Measurements from ENCODE around the gene OLFM1. TPM values are rescaled to one million over a fixed set of nuclear protein-coding genes. Genes with fewer than 3 reads are reported as not detected.

OLFM1 gene
- total RNA-seq, result 12.5 TPM
- long read RNA-seq, transcript OLFM1-204 (6 exons, 2,444 nt), result major isoform, 6 of 18 reads
- long read RNA-seq, transcript OLFM1-201 (6 exons, 2,591 nt), result minor isoform, 5 of 18 reads
- long read RNA-seq, partial matches to known transcripts, result 1 of 18 reads
- long read RNA-seq, other reads (novel, unspliced or antisense), result 2 of 18 reads

DNA sequence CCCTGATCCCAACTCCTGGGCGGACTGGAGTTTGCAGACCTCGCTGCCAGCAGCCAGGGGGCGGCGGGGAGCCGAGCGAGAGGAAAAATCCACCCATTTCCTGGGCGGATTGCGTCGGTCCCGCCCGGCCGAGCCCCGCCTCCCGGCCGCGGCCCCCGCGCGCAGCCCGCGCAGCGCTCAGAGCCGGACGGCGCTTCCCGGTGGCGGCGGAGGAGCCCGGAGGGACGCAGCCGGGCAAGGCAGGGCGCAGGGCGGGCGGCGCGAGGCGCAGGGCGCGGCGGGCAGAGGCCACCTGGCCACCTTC is at the start of gene OLFM1:
OLFM1 (plus strand) TSS at position 180 of the 304 bp plus-strand sequence. CDS start 322 bp downstream, outside the sequence.
- peak; percentile 85 for DNase-seq
- intact Hi-C loops (cut with micrococcal nuclease), result loop anchor here (5.0 to 10.0 kb wide), 2 partner anchors 255 to 327 kb away; no protein-coding TSS in a partner anchor
- ATAC-seq, result peak; percentile 88

- intact Hi-C loops (cut with micrococcal nuclease), result no loop called here
- no peak for ATAC-seq
- no peak for DNase-seq
These were observed 49.1 kb upstream of the OLFM1 start for GRCh38 chr9:135038331-135038730.

DNA sequence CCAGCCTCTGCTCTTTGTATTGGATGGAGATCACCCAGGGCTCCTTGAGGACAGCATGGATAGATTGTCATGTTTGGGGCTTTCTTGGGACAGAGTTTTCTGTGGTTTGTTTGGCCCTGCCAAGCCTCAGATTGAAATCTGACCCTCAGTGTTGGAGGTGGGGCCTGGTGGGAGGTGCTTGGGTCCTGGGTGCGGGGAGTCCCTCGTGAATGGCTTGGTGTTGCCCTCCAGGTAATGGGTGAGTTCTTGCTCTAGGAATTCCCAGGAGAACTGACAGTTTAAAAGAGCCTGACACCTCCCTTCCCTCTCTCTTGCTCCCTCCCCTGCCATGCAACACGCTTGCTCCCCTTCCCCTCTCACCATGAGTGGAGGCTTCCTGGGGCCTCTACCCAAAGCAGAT is 48.6 kb upstream of the OLFM1 start:
- no peak for ATAC-seq
- DNase-seq, result no peak
- intact Hi-C loops (cut with micrococcal nuclease), result no loop called here

DNA sequence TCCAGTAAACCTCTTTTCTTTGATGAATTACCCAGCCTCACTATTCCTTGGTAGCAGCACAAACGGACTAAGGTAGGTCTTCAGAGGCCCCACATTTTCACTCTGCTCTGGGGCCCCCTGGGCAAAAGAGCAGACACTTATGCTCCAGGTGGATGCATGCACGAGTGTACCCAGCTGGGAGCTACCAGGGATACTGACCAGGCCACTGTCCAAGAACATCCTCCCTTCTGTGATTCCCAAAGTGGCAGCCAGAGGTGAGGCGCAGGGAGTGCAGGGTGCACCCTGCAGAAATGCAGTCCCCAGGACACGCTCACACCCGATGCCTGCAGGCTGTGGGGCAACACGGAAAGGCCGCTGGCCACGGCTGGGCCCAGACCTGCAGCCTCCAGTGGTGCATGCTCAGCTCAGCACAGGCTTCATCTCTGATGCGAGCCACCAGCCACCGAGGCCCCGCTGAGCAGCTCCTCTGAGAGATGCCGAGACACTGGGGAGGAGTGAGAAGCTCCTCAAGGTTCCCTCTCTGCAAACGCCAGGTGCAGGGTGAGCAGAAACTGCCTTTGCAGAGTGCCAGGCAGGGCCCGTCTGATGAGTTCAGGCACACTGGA is 48.1 kb upstream of the OLFM1 start:
- no peak for ATAC-seq
- DNase-seq, result no peak
- intact Hi-C loops (cut with micrococcal nuclease), result no loop called here

DNA sequence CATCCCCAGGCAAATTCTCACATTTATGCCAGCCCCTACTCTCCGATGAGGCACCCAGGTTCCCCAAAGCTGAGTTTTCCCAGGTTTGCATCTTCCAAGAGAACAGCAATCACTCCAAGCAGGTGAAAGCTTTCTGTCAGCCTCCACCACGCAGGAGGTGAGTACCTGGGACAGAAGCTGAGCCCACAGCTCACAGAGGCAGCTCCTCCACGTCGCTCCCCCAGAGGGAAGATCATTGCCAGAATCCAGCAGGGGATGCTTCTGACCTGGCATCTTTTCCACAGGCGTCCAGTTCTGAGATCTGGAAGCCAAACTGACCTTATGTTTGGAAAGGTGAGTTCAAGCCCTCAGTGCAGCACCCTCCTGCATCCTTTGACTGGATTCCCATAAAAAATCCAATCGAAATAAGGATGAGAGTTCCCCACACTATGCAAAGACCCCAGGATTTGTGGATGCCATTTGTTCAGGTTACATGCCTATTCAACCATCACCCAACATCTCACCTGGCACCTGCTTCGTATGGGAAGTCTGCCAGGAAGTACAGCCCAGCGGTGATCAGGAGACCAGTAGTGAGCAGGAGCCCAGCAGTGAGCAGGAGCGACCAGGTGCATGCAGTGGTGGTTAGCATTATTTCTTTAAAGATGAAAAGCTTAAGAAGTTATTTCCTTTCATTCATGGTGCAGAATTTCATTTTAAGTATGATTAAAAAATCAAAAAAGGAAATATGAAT is 47.4 kb upstream of the OLFM1 start:
- DNase-seq, result no peak
- intact Hi-C loops (cut with micrococcal nuclease), result no loop called here
- ATAC-seq, result no peak

- intact Hi-C loops (cut with micrococcal nuclease), result no loop called here
- no peak for ATAC-seq
- DNase-seq, result no peak
These were observed 46.6 kb upstream of the OLFM1 start for GRCh38 chr9:135040892-135041291.

DNA sequence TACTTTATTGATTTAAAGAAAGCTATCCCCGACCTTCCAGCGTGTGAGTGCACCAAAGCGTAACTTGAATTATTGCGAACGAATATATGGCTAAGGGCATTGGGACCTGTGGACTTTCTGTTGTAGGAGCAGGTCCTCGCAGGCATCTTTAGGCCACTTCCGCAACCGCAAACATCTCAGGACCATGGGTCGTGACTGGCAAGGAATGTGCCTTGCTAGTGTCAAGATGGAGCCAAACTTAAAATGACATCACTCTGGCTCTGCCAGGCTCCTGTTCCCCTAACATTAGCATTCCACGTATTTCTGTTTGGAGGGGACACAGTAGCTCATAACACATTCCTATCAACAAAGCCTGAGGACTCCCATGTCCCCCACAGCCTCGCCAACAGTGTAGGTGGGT is 44.1 kb upstream of the OLFM1 start:
- no peak for DNase-seq
- intact Hi-C loops (cut with micrococcal nuclease), result no loop called here
- no peak for ATAC-seq

- ATAC-seq (no peak), DNase-seq (no peak)
- intact Hi-C loops (cut with micrococcal nuclease), result no loop called here
These were observed 42.1 kb upstream of the OLFM1 start for GRCh38 chr9:135045264-135045927.

GRCh38 chr9:135045928-135046738 is 41.3 kb upstream of the OLFM1 start:
- DNase-seq (no peak), ATAC-seq (no peak)
- intact Hi-C loops (cut with micrococcal nuclease), result no loop called here

GRCh38 chr9:135046739-135047350 is 40.6 kb upstream of the OLFM1 start:
- intact Hi-C loops (cut with micrococcal nuclease), result no loop called here
- no peak for DNase-seq
- ATAC-seq, result no peak

DNA sequence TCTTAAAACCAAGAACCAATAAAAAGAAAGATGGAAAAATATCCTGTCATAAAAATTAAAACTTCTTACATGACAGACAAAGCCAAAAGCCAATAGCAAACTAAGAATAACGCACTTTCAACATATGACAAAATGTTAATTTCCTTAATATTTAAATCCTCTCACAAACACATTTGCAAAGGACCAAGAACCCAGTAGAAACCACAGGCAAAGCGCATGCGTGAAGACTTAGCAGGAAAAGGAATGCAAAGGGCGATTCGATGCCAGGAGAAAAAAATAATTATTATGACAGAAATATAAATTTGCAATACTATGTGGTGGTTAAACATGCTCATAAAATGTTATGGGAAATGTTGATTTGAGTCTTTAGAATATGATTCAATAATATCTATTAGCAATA is 39.9 kb upstream of the OLFM1 start:
- ATAC-seq (no peak), DNase-seq (no peak)
- intact Hi-C loops (cut with micrococcal nuclease), result no loop called here

DNA sequence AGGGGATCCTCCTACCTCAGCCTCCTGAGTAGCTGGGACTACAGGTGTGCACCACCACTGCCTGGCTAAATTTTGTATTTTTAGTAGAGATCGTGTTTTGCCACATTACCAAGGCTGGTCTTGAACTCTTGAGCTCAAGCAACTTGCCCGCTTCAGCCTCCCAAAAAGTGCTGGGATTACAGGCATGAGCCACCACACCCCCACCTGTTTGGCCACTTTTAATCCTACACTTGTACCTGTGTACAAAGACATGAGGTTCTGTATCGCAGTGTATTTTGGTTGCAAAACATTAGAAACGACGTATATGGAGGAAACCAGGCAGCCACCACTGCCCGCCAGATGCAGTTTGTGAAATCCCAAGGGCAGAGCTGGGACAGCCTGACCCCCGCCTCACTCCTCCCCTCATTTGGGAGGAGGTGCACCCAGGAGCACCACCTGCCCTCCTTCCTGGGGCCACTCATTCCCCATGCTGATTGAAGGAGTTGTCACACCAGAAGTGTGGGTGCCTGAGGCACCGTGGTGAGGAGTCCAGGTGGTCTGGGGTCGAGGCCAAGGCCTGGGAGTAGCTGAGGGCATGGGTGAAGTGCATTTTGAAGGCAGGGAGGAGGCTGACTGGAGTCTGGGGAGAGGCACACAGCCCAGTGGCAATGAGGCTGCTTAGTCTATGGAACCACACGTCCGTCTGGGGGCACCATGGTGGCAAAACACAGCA is 39.3 kb upstream of the OLFM1 start:
- ATAC-seq, result no peak
- intact Hi-C loops (cut with micrococcal nuclease), result no loop called here
- no peak for DNase-seq

DNA sequence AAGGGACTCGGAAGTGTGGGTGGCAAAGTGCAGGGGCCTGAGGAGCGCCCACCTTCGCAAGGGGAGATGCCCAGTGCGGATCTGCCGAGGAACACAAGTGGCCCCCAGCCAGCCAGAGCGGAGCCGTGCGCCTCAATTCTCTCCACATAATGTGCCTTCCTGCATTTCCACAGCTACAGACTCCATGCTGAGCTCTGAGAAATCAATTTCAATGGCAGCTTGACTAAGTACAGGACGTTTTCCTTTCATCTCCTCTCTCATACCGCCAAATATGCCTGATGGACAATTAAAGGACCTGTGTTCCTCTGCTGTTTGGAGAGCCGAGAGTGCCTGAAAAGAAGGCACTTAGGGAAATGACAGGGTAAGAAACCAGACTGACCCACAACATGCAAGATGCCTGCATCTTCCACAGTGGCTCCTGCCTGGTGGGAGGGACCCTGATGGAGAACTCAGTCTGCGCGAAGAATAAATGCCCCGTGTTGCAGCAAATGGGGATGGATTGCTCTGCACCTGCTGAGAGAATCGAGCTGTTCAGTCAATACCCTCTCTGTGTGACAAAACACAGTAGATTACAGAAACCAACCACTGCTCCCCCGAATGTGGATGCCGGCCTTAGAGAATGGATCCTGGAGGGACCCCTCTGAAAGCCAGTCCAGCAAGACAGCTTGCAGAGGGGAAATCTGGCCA is 38.6 kb upstream of the OLFM1 start:
- DNase-seq, result no peak
- intact Hi-C loops (cut with micrococcal nuclease), result no loop called here

DNA sequence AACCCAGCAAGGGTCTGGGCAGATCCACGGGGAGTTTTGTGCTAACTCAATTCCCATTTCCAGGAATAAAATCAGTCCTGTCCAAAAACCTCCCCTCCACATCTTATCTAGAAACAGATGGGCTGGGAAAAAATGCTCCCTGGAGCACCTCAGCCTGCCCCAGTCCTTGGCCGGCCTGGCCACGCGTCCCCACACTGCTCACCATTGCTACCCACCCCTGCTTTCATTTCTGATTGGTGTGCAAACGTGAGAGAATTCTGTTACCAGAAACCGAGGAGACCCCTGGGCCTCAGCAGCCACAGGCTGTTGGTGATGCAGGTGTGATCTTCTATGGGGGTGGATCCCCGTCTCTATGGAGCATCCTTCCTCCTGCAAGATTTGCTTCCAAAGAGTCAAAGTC is 38.0 kb upstream of the OLFM1 start:
- ATAC-seq, result no peak
- intact Hi-C loops (cut with micrococcal nuclease), result no loop called here
- no peak for DNase-seq

More for the DNA sequence above, 38.6 kb upstream of the OLFM1 start:
- no peak for ATAC-seq

DNA sequence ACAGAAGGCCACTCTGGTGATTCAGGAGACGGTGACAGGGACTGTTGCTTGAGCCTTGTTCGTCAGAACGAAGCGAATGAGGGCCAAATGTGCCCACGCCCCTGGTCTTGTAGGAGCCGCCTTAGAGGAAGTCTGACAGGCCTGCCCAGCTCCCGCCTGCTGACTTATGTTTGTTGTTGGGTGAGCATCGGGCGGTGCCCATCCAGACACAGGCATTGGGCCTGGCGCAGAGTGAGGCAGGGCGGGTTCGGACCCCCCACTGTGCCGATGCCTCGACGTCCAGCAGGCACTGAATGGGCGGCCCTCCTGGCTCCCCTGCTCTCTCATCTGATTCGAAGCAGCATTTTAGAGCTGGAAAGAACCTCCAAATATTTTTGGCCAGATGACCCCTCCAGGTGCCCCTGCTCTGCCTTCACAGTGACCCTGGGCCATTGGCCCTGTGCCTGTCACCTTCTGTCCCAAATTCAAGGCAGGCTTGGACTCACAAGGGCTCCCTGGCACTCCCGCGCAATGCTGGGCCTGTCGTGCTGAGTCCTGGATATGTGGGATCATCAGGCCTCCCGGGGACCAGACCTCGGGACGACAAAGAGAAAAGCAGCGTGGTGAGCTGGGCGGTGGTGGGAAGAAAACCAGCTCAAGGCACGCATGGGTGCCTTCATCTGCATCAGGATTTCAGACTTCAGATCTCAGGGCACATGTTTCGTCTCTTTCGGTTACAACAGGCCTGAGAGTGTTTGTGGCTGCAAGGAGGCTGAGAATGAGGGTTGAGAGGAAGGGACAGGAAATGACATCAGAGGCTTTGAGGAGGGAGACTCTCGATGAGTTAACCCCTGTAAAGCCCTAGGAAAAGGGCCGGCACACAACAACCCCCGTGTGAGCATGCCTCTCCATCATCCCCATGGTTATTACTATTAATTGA is 37.1 kb upstream of the OLFM1 start:
- no peak for DNase-seq
- ATAC-seq, result no peak
- intact Hi-C loops (cut with micrococcal nuclease), result no loop called here

- intact Hi-C loops (cut with micrococcal nuclease), result no loop called here
- ATAC-seq, result no peak
- no peak for DNase-seq
These were observed 36.0 kb upstream of the OLFM1 start for GRCh38 chr9:135051316-135052038.

Data from left ventricle myocardium superior (tissue), 1 donor.